A673 (cell line): ENCODE measurements around the gene TRAPPC12. TPM values are rescaled to one million over a fixed set of nuclear protein-coding genes. Genes with fewer than 3 reads are reported as not detected.

Experiments used
- BruUV-seq: library from RNA; stranded (reverse); fragments of 400-500 nt; replicated peaks from 2 replicates; lab custom pipeline; 2021; lab: Mats Ljungman, UMichigan
- CTCF ChIA-PET: fragments of 300-600 bp; sonication (Branson Sonifier 250); formaldehyde crosslinking; loops from one replicate; lab custom pipeline; 2022; ENCODE audit warnings: antibody characterized with exemption; lab: Charles Lee
- POLR2A ChIA-PET: fragments of 300-600 bp; sonication (Branson Sonifier 250); formaldehyde crosslinking; loops from one replicate; lab custom pipeline; 2022; ENCODE audit warnings: antibody characterized with exemption; ENCODE audit not compliant: low non-redundant PET; lab: Charles Lee
- DNase-seq: peaks from one replicate; pipeline ENCODE4 v3.0.0-alpha.2; 2015; ENCODE audit warnings: low spot score
- H3K27ac ChIP-seq: fragments of 200-600 bp; sonication (generic); 2 replicates; pipeline ENCODE4 v1.5.1; 2016; ENCODE audit warnings: mixed run types, low read depth, mild to moderate bottlenecking, mixed read lengths, antibody characterized with exemption, low read length; ENCODE audit not compliant: poor library complexity, severe bottlenecking
- H3K27me3 ChIP-seq: fragments of 200-600 bp; sonication (generic); replicated peaks from 2 replicates; pipeline ENCODE4 v1.6.1; 2017; ENCODE audit warnings: mixed run types, low read depth, mild to moderate bottlenecking, mixed read lengths, antibody characterized with exemption, low read length; ENCODE audit not compliant: insufficient read depth, poor library complexity
- H3K36me3 ChIP-seq: fragments of 200-600 bp; sonication (generic); 2 replicates; pipeline ENCODE4 v1.6.1; 2016; ENCODE audit warnings: mixed run types, mild to moderate bottlenecking, mixed read lengths, antibody characterized with exemption, low read length; ENCODE audit not compliant: insufficient read depth, poor library complexity, severe bottlenecking
- H3K4me1 ChIP-seq: fragments of 200-600 bp; sonication (generic); 2 replicates; pipeline ENCODE4 v1.6.1; 2017; ENCODE audit warnings: mixed run types, mild to moderate bottlenecking, mixed read lengths, antibody characterized with exemption, low read length; ENCODE audit not compliant: insufficient read depth, poor library complexity, severe bottlenecking
- H3K4me3 ChIP-seq: fragments of 200-600 bp; sonication (generic); 2 replicates; pipeline ENCODE4 v1.5.1; 2016; ENCODE audit warnings: low read depth, mixed run types, mild to moderate bottlenecking, mixed read lengths, low read length; ENCODE audit not compliant: poor library complexity, severe bottlenecking
- H3K9me3 ChIP-seq: fragments of 200-600 bp; sonication (generic); 2 replicates; pipeline ENCODE4 v1.6.1; 2016; ENCODE audit warnings: mixed run types, low read depth, mild to moderate bottlenecking, mixed read lengths, antibody characterized with exemption, low read length; ENCODE audit not compliant: poor library complexity, severe bottlenecking
- CTCF ChIP-seq: fragments of 300-800, 200-600 bp; sonication (generic); conservative IDR thresholded peaks from 2 replicates; pipeline ENCODE4 v1.5.1; 2017; ENCODE audit warnings: low read depth, mild to moderate bottlenecking, antibody characterized with exemption, low read length, moderate library complexity, mixed read lengths
- EZH2 ChIP-seq: fragments of 200-600 bp; sonication (generic); IDR thresholded peaks from 2 replicates; pipeline ENCODE4 v1.6.1; 2017; ENCODE audit warnings: borderline replicate concordance, low read depth, mild to moderate bottlenecking, mixed read lengths, antibody characterized with exemption, low read length; ENCODE audit not compliant: poor library complexity, severe bottlenecking
- intact Hi-C: fragments of 100-400 bp; cut with micrococcal nuclease; formaldehyde crosslinking; loops from one replicate; pipeline ENCODE4 v1.10.0; 2022; ENCODE audit not compliant: unreplicated experiment
- total RNA-seq: library from RNA; stranded (reverse); gene quantifications from 2 replicates; pipeline ENCODE4 v1.2.3, GENCODE V29; 2021

The TRAPPC12 gene
- total RNA-seq, 1 experiment from 2014 or later, result 94.4 TPM

- Histone ChIP-seq H3K9me3 (no peaks in the 10 kb centered on the region), H3K36me3 (peaks cover 2% of the 10 kb centered on the region), H3K27ac (no peak overlapping the region), H3K4me1 (peaks cover 14% of the 10 kb centered on the region), H3K4me3 (no peak overlapping the region), H3K27me3 (no peaks in the 10 kb centered on the region)
- no TSS peak for BruUV-seq
- POLR2A ChIA-PET, result no interaction called here
- intact Hi-C loops, result loop anchor here (10.0 kb wide), 1 partner anchor 1612 kb away; no protein-coding TSS in a partner anchor
- no peak for DNase-seq
- CTCF ChIA-PET, result no interaction called here
- TF ChIP-seq EZH2 (no peak), CTCF (no peak)
These were observed 87.5 kb downstream of the TRAPPC12 start for GRCh38 chr2:3466966-3467365.

- H3K27me3 ChIP-seq, result no peaks in the 10 kb centered on the region
- peaks cover 3% of the 10 kb centered on the region for H3K36me3 ChIP-seq
- no peak for DNase-seq
- H3K4me3 ChIP-seq, result no peak overlapping the region
- no peaks in the 10 kb centered on the region for H3K9me3 ChIP-seq
- TF ChIP-seq CTCF (no peak), EZH2 (no peak)
- no TSS peak for BruUV-seq
- ChIA-PET POLR2A (no interaction called here), CTCF (no interaction called here)
- no peak overlapping the region for H3K27ac ChIP-seq
- peaks cover 7% of the 10 kb centered on the region for H3K4me1 ChIP-seq
- intact Hi-C loops, result loop anchor here (10.0 kb wide), 1 partner anchor 1613 kb away; no protein-coding TSS in a partner anchor
These were observed 88.2 kb downstream of the TRAPPC12 start for GRCh38 chr2:3467654-3468053.

GRCh38 chr2:3468296-3468988, 88.9 kb downstream of the TRAPPC12 start:
- CTCF ChIA-PET, result no interaction called here
- Histone ChIP-seq H3K4me1 (peaks cover 7% of the 10 kb centered on the region), H3K9me3 (no peaks in the 10 kb centered on the region), H3K27me3 (no peaks in the 10 kb centered on the region), H3K36me3 (peaks cover 3% of the 10 kb centered on the region), H3K4me3 (no peak overlapping the region), H3K27ac (no peak overlapping the region)
- BruUV-seq, result no TSS peak
- intact Hi-C loops, result loop anchor here (10.0 kb wide), 1 partner anchor 1614 kb away; no protein-coding TSS in a partner anchor
- no peak for TF ChIP-seq CTCF
- TF ChIP-seq EZH2, result no peak
- DNase-seq, result no peak
- POLR2A ChIA-PET, result no interaction called here
